Stomach (tissue), 9 donors: ENCODE measurements around the gene YKT6. TPM values are rescaled to one million over a fixed set of nuclear protein-coding genes. Genes with fewer than 3 reads are reported as not detected.

Experiments
- DNase-seq, 2 donors: peaks; one replicate each; pipeline versions ENCODE4 v3.0.0 to v3.0.0-alpha.2; 2013 to 2019
- H3K27ac ChIP-seq, 5 donors: fragments of 200-600 bp in 4 of 5; sonication (generic) in 4 of 5; one replicate each; pipeline ENCODE4 v1.5.1; 2013 to 2019; ENCODE audit warnings: mild to moderate bottlenecking in 1 of 5, moderate library complexity in 1 of 5
- H3K27me3 ChIP-seq, 3 donors: fragments of 200-600 bp; sonication (generic); one replicate each; pipeline ENCODE4 v1.5.1; 2017 to 2019; ENCODE audit warnings: mixed run types in 1 of 3
- H3K36me3 ChIP-seq, 4 donors: fragments of 200-600 bp; sonication (generic); 1 replicate in 3 of 4; 2 replicates in 1 of 4; pipeline ENCODE4 v1.5.1; 2016 to 2019
- H3K4me1 ChIP-seq, 4 donors: fragments of 200-600 bp; sonication (generic); one replicate each; pipeline ENCODE4 v1.5.1; 2016 to 2019
- H3K4me3 ChIP-seq, 4 donors: fragments of 200-600 bp; sonication (generic) in 3 of 4; one replicate each; pipeline ENCODE4 v1.5.1; 2016 to 2019; ENCODE audit warnings: mild to moderate bottlenecking in 1 of 4
- H3K9me3 ChIP-seq, 4 donors: fragments of 200-600 bp; sonication (generic); one replicate each; pipeline ENCODE4 v1.5.1; 2016 to 2019
- CTCF ChIP-seq, 7 experiments: fragments of 450-650 bp in 4 of 7; fragments of 200-600 bp in 3 of 7; sonication (generic) in 3 of 7; IDR thresholded peaks; one replicate each; pipeline ENCODE4 v1.5.1; 2016 to 2019; ENCODE audit warnings: antibody characterized with exemption in 7 of 7, control low read depth in 2 of 7, mild to moderate bottlenecking in 1 of 7
- EP300 ChIP-seq: sonication (generic); formaldehyde crosslinking; IDR thresholded peaks from one replicate; pipeline ENCODE4 v1.6.1; 2017; ENCODE audit warnings: antibody characterized with exemption
- POLR2A ChIP-seq, 4 donors: fragments of 450-650 bp; IDR thresholded peaks; one replicate each; pipeline ENCODE4 v1.6.1; 2016; ENCODE audit warnings: antibody characterized with exemption in 4 of 4, control low read depth in 2 of 4, mild to moderate bottlenecking in 1 of 4, moderate library complexity in 1 of 4
- POLR2AphosphoS5 ChIP-seq, 3 donors: sonication (generic); formaldehyde crosslinking; IDR thresholded peaks; one replicate each; pipeline ENCODE4 v1.6.1; 2016; ENCODE audit warnings: antibody characterized with exemption in 3 of 3
- WGBS, 5 donors: extraction: QIAGEN DNeasy Blood & Tissue Kit in 3 of 5; methylation state at CpG; one replicate each; pipeline versions ENCODE4 v1.1.5 to v1.1.7; 2013 to 2018; 5-methylcytosine and 5-hydroxymethylcytosine counted together
- intact Hi-C: fragments of 100-400 bp; cut with DNase I; formaldehyde crosslinking; loops from one replicate; pipeline ENCODE4 v1.15.1; 2023; ENCODE audit warnings: low total_unique reads
- polyA plus RNA-seq, 3 donors: library from polyadenylated mRNA; stranded (reverse); fragments of 200-250 nt; gene quantifications; one replicate each; pipeline ENCODE4 v1.2.3, GENCODE V29; 2013
- total RNA-seq, 5 donors: library from RNA; depleted of rRNA; stranded (reverse); fragments of >200 nt; gene quantifications; one replicate each; pipeline versions ENCODE4 v1.1.0 to v1.2.3, GENCODE V29; 2014 to 2016
- donor health status: healthy with polysubstance abuse.
- donor health status: Bipolar disorder and iron deficiency.
- donor health status: healthy.

YKT6 gene
- total and polyA plus RNA-seq, 8 donors = 35.3 to 86.9 (median 52.2) TPM

GRCh38 chr7:44177570-44178131 is 23.1 kb upstream of the YKT6 start:
- TF ChIP-seq POLR2A (IDR thresholded peaks at IDR 0.05) (no peak), CTCF (IDR thresholded peaks at IDR 0.05) (no peak), POLR2AphosphoS5 (IDR thresholded peaks at IDR 0.05) (no peak), EP300 (no peak)
- DNase-seq = no peak
- H3K9me3 ChIP-seq = peaks cover 0 to 11% (median 5%) of the 10 kb centered on the region in 4 donors
- H3K36me3 ChIP-seq = peaks cover 0 to 2% (median 0%) of the 10 kb centered on the region in 4 donors
- WGBS, 5 donors = 51 to 63% (median 56%) methylated on average over 4 of the region's 4 CpGs
- intact Hi-C loops = no loop called here
- no peaks in the 10 kb centered on the region for H3K4me1 ChIP-seq
- H3K27me3 ChIP-seq = peaks cover 0 to 20% (median 4%) of the 10 kb centered on the region in 3 donors
- H3K4me3 ChIP-seq = no peak overlapping the region
- H3K27ac ChIP-seq = no peak overlapping the region

- 45 to 56% (median 52%) methylated on average over 3 of the region's 3 CpGs for WGBS, 5 donors
- Histone ChIP-seq H3K27me3 (peaks cover 0 to 23% (median 4%) of the 10 kb centered on the region in 3 donors), H3K9me3 (peaks cover 0 to 17% (median 11%) of the 10 kb centered on the region in 4 donors), H3K4me3 (no peak overlapping the region), H3K4me1 (no peaks in the 10 kb centered on the region), H3K27ac (no peak overlapping the region), H3K36me3 (peaks cover 0 to 6% (median 0%) of the 10 kb centered on the region in 4 donors)
- intact Hi-C loops = no loop called here
- TF ChIP-seq EP300 (no peak), POLR2A (IDR thresholded peaks at IDR 0.05) (no peak), CTCF (IDR thresholded peaks at IDR 0.05) (no peak), POLR2AphosphoS5 (IDR thresholded peaks at IDR 0.05) (no peak)
- DNase-seq = no peak
Observed at GRCh38 chr7:44180631-44181030, 20.1 kb upstream of the YKT6 start.

GRCh38 chr7:44182827-44183226 is 18.0 kb upstream of the YKT6 start:
- 71 to 88% (median 81%) methylated on average over 5 of the region's 5 CpGs for WGBS, 5 donors
- Histone ChIP-seq H3K27ac (no peak overlapping the region), H3K27me3 (peaks cover 0 to 14% (median 0%) of the 10 kb centered on the region in 3 donors), H3K4me3 (no peak overlapping the region), H3K36me3 (peaks cover 0 to 6% (median 0%) of the 10 kb centered on the region in 4 donors), H3K4me1 (no peaks in the 10 kb centered on the region), H3K9me3 (peaks cover 0 to 17% (median 11%) of the 10 kb centered on the region in 4 donors)
- no peak for TF ChIP-seq CTCF (IDR thresholded peaks at IDR 0.05)
- no peak for TF ChIP-seq POLR2AphosphoS5 (IDR thresholded peaks at IDR 0.05)
- TF ChIP-seq POLR2A (IDR thresholded peaks at IDR 0.05) = no peak
- TF ChIP-seq EP300 = no peak
- DNase-seq = no peak
- intact Hi-C loops = no loop called here

GRCh38 chr7:44183386-44183785 is 17.4 kb upstream of the YKT6 start:
- 29 to 36% (median 31%) methylated on average over 2 of the region's 2 CpGs for WGBS, 5 donors
- Histone ChIP-seq H3K9me3 (peaks cover 0 to 17% (median 11%) of the 10 kb centered on the region in 4 donors), H3K4me1 (no peaks in the 10 kb centered on the region), H3K27ac (no peak overlapping the region), H3K27me3 (peaks cover 0 to 14% (median 0%) of the 10 kb centered on the region in 3 donors), H3K4me3 (no peak overlapping the region), H3K36me3 (peaks cover 0 to 6% (median 0%) of the 10 kb centered on the region in 4 donors)
- DNase-seq = no peak
- TF ChIP-seq EP300 = no peak
- TF ChIP-seq POLR2AphosphoS5 (IDR thresholded peaks at IDR 0.05) = no peak
- TF ChIP-seq CTCF (IDR thresholded peaks at IDR 0.05) = no peak
- TF ChIP-seq POLR2A (IDR thresholded peaks at IDR 0.05) = no peak
- intact Hi-C loops = no loop called here
